A673 (cell line): ENCODE results near the gene NFKBIL1. TPM values are rescaled to one million over a fixed set of nuclear protein-coding genes. Genes with fewer than 3 reads are reported as not detected.

ENCODE experiments used
- BruUV-seq: library from RNA; stranded (reverse); fragments of 400-500 nt; replicated peaks from 2 replicates; lab custom pipeline; 2021; lab: Mats Ljungman, UMichigan
- CTCF ChIA-PET: fragments of 300-600 bp; sonication (Branson Sonifier 250); formaldehyde crosslinking; loops from one replicate; lab custom pipeline; 2022; ENCODE audit warnings: antibody characterized with exemption; lab: Charles Lee
- POLR2A ChIA-PET: fragments of 300-600 bp; sonication (Branson Sonifier 250); formaldehyde crosslinking; loops from one replicate; lab custom pipeline; 2022; ENCODE audit warnings: antibody characterized with exemption; ENCODE audit not compliant: low non-redundant PET; lab: Charles Lee
- DNase-seq: peaks from one replicate; pipeline ENCODE4 v3.0.0-alpha.2; 2015; ENCODE audit warnings: low spot score
- H3K27ac ChIP-seq: fragments of 200-600 bp; sonication (generic); 2 replicates; pipeline ENCODE4 v1.5.1; 2016; ENCODE audit warnings: mixed run types, low read depth, mild to moderate bottlenecking, mixed read lengths, antibody characterized with exemption, low read length; ENCODE audit not compliant: poor library complexity, severe bottlenecking
- H3K27me3 ChIP-seq: fragments of 200-600 bp; sonication (generic); replicated peaks from 2 replicates; pipeline ENCODE4 v1.6.1; 2017; ENCODE audit warnings: mixed run types, low read depth, mild to moderate bottlenecking, mixed read lengths, antibody characterized with exemption, low read length; ENCODE audit not compliant: insufficient read depth, poor library complexity
- H3K36me3 ChIP-seq: fragments of 200-600 bp; sonication (generic); 2 replicates; pipeline ENCODE4 v1.6.1; 2016; ENCODE audit warnings: mixed run types, mild to moderate bottlenecking, mixed read lengths, antibody characterized with exemption, low read length; ENCODE audit not compliant: insufficient read depth, poor library complexity, severe bottlenecking
- H3K4me1 ChIP-seq: fragments of 200-600 bp; sonication (generic); 2 replicates; pipeline ENCODE4 v1.6.1; 2017; ENCODE audit warnings: mixed run types, mild to moderate bottlenecking, mixed read lengths, antibody characterized with exemption, low read length; ENCODE audit not compliant: insufficient read depth, poor library complexity, severe bottlenecking
- H3K4me3 ChIP-seq: fragments of 200-600 bp; sonication (generic); 2 replicates; pipeline ENCODE4 v1.5.1; 2016; ENCODE audit warnings: low read depth, mixed run types, mild to moderate bottlenecking, mixed read lengths, low read length; ENCODE audit not compliant: poor library complexity, severe bottlenecking
- H3K9me3 ChIP-seq: fragments of 200-600 bp; sonication (generic); 2 replicates; pipeline ENCODE4 v1.6.1; 2016; ENCODE audit warnings: mixed run types, low read depth, mild to moderate bottlenecking, mixed read lengths, antibody characterized with exemption, low read length; ENCODE audit not compliant: poor library complexity, severe bottlenecking
- CTCF ChIP-seq: fragments of 300-800, 200-600 bp; sonication (generic); conservative IDR thresholded peaks from 2 replicates; pipeline ENCODE4 v1.5.1; 2017; ENCODE audit warnings: low read depth, mild to moderate bottlenecking, antibody characterized with exemption, low read length, moderate library complexity, mixed read lengths
- EZH2 ChIP-seq: fragments of 200-600 bp; sonication (generic); IDR thresholded peaks from 2 replicates; pipeline ENCODE4 v1.6.1; 2017; ENCODE audit warnings: borderline replicate concordance, low read depth, mild to moderate bottlenecking, mixed read lengths, antibody characterized with exemption, low read length; ENCODE audit not compliant: poor library complexity, severe bottlenecking
- intact Hi-C: fragments of 100-400 bp; cut with micrococcal nuclease; formaldehyde crosslinking; loops from one replicate; pipeline ENCODE4 v1.10.0; 2022; ENCODE audit not compliant: unreplicated experiment
- total RNA-seq: library from RNA; stranded (reverse); gene quantifications from 2 replicates; pipeline ENCODE4 v1.2.3, GENCODE V29; 2021

Gene NFKBIL1
- total RNA-seq, 1 experiment from 2014 or later, result 15.7 TPM

- intact Hi-C loops, result no loop called here
- ChIA-PET POLR2A (no interaction called here), CTCF (no interaction called here)
- Histone ChIP-seq H3K9me3 (no peaks in the 10 kb centered on the region), H3K4me3 (no peak overlapping the region), H3K4me1 (no peaks in the 10 kb centered on the region), H3K27ac (no peak overlapping the region), H3K36me3 (no peaks in the 10 kb centered on the region), H3K27me3 (no peaks in the 10 kb centered on the region)
- TF ChIP-seq EZH2 (no peak), CTCF (no peak)
- no peak for DNase-seq
- BruUV-seq, result no TSS peak
Measured at GRCh38 chr6:31521835-31522234, 25.6 kb upstream of the NFKBIL1 start.

GRCh38 chr6:31525553-31525931, 21.9 kb upstream of the NFKBIL1 start:
- no peak for DNase-seq
- ChIA-PET POLR2A (interaction anchor here (0.6 kb wide), 1 partner anchor 13 kb away, joined by 3 read pairs; no protein-coding TSS in a partner anchor), CTCF (interaction anchor here (0.7 kb wide), 2 partner anchors 395 to 872 kb away, joined by 4 read pairs; no protein-coding TSS in a partner anchor)
- no TSS peak for BruUV-seq
- Histone ChIP-seq H3K27ac (no peak overlapping the region), H3K27me3 (no peaks in the 10 kb centered on the region), H3K36me3 (peaks cover 8% of the 10 kb centered on the region), H3K9me3 (no peaks in the 10 kb centered on the region), H3K4me1 (no peaks in the 10 kb centered on the region), H3K4me3 (no peak overlapping the region)
- no peak for TF ChIP-seq CTCF
- TF ChIP-seq EZH2, result no peak
- intact Hi-C loops, result no loop called here

- intact Hi-C loops, result no loop called here
- no peak for TF ChIP-seq CTCF
- CTCF ChIA-PET, result interaction anchor here (0.7 kb wide), 1 partner anchor 395 kb away, joined by 4 read pairs; no protein-coding TSS in a partner anchor
- Histone ChIP-seq H3K36me3 (peaks cover 13% of the 10 kb centered on the region), H3K4me3 (no peak overlapping the region), H3K27me3 (no peaks in the 10 kb centered on the region), H3K4me1 (no peaks in the 10 kb centered on the region), H3K9me3 (no peaks in the 10 kb centered on the region), H3K27ac (no peak overlapping the region)
- BruUV-seq, result no TSS peak
- no peak for DNase-seq
- POLR2A ChIA-PET, result interaction anchor here (0.6 kb wide), 1 partner anchor 13 kb away, joined by 3 read pairs; no protein-coding TSS in a partner anchor
Measured at GRCh38 chr6:31525932-31526591, 21.3 kb upstream of the NFKBIL1 start.
